GM18526 (cell line): ENCODE results near the gene FYB1.

Experiments used
- POLR2A ChIP-seq: IDR thresholded peaks from 3 replicates; pipeline ENCODE4 v1.6.1; 2011; ENCODE audit not compliant: insufficient read length; ENCODE audit errors: extremely low read depth

FYB1 gene

DNA sequence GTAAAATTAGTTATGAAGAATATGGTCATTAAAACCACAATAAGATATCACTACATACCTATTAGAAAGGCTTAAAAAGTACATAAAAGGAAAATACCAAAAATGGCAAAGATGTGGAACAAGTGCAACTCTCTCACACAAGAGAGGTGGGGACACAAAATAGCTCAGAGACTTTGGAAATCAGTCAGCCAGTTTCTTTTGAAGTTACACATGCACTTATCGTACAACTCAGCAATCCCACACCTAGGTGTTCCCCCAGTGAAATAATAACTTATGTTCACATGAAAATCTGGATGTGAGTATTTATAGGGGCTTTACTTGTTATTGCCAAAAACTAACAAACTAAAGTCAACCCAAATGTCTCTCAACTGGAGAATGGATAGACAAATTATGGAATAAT lies 135.4 kb downstream of the FYB1 start:
- TF ChIP-seq POLR2A: no peak

DNA sequence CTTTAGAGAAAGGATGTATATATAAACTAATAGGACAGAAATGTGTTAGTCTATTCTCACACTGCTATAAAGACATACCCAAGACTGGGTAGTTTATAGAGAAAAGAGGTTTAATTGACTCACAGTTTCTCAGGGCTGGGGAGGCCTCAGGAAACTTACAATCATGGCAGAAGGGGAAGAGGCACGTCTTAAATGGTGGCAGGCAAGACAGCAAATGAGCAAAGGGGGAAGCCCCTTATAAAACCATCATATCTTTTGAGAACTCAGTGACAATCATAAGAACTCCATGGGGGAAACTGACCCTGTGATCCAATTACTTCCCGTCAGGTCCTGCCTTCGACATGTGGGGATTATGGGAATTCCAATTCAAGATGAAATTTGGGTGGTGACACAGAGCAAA lies 136.4 kb downstream of the FYB1 start:
- TF ChIP-seq POLR2A: no peak

DNA sequence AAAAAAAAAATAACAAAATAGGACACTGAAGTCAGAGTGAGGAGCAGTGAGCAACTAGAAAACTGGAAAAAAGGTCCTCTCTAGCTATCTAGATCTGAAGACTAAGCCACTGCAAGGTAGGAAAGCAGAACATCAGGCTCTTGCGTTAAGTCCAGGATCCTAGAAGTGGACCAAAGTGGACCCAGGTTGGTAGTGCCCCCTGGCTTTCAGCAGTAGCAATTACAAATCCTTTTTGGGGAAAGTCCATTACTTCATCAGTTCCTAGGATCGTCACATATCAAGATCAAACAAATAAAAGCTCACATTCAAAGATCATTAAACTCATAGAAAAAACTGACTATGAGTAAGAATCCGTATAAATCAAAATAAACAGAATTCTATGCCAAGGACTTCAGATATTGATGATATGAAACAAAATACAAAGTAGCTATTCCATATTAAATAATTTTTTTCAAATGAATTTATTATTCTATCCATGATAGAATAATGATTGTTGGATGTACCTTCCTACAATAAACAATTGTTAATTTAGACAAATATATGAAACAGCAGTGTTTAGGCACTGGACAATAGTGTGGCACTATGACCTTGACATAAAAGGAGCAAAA lies 138.7 kb downstream of the FYB1 start:
- TF ChIP-seq POLR2A: no peak

DNA sequence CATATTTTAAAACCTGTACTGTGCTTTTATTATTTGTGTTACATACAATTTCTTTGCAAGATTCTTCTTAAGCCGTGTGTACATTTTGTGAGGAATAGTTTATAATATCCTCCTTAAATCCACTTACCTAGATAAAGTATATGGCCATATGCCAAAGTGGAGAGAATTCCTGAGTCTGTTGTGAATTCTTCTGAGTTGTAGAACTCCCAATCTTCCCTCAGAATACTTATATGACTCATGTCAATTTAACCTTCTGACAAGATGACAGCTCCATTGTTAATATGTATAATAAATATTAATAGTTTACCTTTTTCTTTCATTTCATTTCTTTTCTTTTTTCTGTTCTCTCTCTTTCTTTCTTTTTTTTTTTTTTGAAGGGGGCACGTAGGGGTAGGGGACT lies 139.2 kb downstream of the FYB1 start:
- no peak for TF ChIP-seq POLR2A

DNA sequence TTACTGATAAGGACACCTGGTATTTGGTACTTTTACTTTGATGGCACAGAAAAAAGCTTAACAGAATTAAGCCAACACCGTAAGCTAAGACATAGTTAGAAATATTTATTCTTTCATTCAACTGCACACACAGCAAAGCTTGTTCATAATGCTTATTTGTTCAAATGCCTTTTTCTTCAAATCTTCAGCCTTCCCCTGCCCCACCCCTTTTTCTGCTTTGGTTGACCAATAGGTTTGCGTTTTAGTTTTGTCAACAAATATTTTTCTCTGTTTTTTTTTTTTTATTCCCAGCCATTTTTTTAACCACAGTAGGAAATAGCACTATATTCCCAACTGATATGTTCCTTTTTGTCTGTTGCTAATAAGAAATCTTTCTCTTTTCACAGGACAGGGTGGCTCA lies 140.2 kb downstream of the FYB1 start:
- TF ChIP-seq POLR2A: no peak

DNA sequence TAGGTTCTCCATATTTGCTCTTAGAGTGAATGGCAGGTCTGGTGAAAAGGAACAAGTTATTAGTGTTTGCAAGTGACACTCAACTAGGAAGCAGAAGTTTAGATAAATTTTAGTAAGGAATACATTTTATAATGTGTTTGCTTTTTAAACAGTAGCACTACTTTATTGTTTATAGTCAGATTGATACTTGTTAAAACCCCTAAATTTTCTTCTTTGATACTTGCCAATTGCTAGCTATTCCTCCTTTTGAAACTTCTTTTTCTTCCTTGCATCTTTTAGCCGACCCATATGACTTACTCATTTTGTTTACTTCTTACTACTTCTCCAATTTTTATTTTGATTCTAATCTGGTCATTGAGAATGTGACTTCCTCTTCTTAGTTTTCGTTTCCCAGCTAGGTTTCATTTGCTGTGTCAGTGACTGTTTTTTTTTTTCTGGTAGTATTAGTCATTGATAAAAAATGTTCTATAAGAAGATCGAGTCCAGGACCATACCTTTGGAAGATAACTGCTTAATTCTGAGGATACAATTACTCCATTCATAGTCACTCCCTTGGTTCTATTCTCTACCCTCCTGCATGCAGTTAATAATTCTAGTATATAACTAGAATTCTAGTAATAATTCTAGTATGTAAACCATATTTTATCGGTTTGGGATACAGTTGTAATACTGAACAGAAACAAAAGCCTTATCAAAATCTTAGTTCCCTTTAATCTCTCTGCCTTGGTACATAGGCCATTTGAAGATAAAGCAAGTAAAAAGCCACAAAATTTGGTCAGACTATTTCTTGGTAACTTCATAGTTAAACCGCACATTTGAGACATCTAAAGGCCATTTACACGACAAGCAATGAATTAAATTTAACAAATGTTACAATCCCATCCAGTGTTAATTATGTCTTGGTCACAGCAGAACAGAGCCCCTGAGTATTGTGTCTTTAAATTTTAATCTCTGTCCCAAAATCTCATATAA lies 142.3 kb downstream of the FYB1 start:
- no peak for TF ChIP-seq POLR2A

DNA sequence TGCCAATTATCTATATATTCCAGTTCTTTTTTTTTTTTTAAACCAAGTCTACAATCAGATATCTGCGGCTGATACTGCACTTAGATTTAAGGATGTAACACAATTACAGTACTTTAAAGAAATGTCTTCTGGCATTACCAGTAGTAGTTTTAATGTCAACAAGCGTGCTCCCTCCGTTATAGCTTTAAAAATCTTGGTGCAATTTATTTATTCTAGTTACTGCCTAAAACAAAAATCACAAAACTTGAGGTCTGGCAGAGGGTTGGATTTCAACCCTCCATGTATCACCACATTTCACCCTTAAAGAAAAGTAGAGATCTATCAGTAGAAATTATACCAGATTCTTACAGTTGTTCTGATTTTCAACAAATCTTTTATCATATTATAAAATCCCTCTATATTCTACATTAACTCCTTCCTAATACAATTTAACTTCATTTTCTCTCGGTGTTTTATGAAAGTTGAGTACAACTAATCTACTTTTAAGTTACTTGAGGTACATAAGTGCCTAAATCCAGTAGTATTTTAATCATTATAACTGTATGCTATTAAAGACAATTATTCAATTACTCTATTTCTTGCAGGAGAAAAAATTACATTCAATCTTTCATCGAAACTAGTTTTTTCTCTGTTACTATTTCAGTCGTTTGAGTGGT lies 143.1 kb downstream of the FYB1 start:
- no peak for TF ChIP-seq POLR2A

DNA sequence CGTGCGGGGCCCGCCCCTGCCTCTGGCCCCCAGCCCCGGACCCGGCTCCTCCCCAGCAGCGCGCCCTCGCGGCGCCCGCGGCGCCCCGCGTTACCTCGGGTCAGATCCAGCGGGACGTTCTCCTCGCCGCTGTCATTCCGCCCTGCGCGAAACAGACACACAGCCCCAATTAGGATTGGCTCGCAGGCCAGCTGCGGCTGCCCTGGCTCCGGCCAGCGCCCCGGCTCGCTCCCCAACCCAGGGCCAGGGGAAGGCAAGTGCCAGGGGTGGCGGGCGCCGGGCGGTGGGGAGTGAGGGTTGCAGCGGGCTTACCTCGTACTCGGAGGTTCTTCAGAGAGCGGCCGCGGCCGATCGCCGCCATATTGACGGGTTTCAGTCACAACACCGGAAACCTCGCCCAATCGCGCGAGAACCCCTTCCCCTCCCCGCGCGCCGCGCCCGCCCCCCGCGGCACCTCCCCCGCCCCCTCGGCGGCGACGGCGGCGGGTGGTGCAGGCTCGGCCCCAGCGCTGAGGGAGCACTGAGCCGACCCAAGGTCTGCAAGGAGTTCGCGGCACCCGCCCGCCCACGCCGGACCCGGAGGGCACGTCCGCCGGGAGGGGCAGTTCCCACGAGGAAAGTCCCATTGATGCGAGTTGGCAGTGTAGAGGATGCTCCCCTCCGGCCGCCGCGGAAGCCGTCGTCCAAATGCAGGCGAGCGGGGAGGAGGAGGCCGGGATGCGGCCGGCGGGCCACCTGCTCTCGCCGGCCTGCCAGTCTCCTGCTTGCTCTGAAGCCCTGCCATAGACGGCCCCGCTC lies 145.1 kb downstream of the FYB1 start, which contains the start of gene RICTOR:
TSS of gene RICTOR (minus strand) at position 383 of the 798 bp plus-strand sequence. CDS start at position 361, 22 bp downstream.
- peak; percentile 82 for TF ChIP-seq POLR2A

DNA sequence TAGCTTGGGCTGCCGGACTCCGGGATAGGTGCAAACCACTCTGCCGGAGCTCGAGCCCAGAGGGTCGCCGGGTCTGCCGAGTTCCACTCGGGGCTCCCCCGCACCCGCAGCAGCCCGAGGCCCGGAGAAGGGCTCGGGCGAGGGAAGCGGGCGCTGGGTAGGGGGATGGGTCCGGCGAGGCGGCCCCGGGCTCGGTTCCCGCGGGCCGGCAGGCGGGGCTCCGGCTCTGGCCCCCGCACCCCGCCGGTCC lies 145.7 kb downstream of the FYB1 start:
- no peak for TF ChIP-seq POLR2A

DNA sequence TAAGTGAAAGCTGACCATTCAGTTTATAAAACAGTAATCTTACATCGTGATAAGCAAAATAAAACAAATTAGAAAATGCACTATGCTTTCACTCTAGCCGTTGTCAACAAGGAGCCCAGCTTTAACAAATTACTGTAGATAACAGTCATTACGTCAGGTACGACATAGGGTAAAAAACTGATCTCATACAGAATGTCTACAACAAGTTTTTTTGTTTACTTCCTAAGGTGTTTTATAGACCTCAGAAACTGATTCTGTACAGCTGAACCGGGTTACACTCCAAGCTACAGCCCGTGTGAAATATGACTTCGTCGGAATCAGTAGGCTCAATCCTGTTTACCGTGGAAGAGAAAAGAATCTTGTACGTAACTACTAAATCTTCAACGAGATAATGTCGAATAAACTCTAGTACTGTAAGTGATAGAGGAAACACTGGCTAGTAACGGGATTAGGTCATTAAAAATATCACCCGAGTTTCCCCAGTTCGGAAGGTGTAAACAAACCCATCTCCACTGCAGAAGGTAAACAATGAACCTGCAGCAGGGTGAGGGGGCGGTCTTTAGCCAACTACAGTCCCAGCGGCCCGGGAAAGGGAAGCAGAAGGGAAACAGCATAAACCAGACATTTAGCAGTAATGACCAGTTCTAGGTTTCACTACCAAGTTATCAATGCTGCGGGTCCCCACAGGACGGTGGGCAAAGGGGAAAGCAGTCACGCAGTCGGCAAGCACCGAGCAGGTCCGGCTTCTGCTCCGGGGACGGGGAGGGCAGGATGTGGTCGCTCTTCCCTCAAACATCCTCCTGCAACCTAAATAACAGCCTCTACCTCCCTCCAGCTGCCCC lies 146.2 kb downstream of the FYB1 start:
- peak; percentile 48 for TF ChIP-seq POLR2A

DNA sequence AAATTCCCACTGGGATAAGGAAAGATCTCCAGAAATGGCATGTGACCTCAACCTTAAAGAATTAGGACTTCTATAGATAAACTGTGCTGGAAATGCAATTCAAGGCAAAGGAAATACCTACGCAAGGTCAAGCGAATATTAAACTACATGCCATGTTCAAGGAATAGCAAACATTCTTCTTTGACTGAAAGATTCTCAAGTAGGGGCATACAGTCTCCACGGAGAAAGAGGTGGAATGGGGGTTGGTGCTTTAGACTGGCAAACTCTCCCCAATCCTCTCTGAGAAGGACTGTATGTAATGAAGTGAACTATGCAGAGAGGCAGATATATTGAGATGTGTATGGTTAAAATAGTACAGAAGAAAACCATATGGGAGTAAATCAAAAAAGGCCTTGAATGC lies 151.3 kb downstream of the FYB1 start:
- no peak for TF ChIP-seq POLR2A

DNA sequence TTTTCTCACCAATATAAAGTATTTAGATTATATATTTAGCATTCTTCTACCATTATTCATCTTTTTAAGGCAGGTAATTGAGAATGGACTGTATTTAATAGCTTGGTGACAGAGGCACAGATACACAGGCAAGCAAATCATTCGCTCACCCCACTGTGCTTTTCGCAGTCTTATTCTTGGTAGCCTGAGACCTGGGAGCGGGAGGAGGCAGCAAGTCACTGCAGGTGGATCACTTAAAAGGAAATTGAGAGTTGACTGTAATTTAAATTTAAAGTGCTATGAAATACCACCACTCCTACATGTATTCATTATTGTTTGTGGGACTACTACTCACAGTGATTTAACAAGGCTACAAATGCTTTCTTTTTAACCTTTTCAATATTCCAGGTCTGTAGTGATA lies 154.9 kb downstream of the FYB1 start:
- TF ChIP-seq POLR2A: no peak

DNA sequence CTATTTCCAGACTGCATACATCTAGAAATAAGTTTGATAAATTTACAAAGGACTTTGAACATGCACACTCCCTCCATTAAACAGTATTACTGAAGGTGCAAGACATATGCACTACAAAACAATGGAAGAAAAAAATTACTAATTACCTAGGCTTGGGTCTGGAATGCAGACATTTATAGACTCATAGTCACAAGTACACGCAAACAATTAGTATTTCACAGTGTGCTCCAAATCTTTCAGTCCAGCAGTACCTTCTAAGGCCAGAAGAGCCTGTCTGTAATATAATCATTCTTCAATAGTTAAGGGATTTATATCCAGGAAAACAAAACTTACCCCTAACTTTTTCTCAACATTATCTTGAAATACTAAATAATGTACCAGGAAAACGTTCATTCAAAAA lies 156.3 kb downstream of the FYB1 start:
- no peak for TF ChIP-seq POLR2A

DNA sequence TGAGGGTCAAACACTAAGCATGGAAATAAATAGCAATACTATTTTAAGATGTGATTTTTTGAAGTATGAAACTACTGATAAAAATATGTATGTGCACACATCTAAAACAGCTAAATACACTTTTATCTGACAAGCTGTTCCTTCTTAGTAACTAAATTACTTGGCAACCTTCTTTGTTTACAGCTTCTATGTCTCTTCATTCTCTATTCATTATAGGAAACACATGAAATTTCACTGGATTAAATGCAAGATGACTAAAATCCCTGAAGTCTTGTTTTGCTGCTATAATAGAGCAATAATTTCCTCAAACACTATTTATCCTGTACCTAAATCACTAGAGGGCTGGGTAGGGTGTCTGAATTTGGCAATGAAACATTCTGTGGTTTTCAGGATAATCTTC lies 156.8 kb downstream of the FYB1 start:
- TF ChIP-seq POLR2A: no peak
